ENCODE data around the gene COL5A3.
"Not testable (repeated sequence)": the region's sequence is repeated elsewhere in the genome, so short reads cannot be mapped to it uniquely, and the experiment has no call there.

Gene COL5A3

DNA sequence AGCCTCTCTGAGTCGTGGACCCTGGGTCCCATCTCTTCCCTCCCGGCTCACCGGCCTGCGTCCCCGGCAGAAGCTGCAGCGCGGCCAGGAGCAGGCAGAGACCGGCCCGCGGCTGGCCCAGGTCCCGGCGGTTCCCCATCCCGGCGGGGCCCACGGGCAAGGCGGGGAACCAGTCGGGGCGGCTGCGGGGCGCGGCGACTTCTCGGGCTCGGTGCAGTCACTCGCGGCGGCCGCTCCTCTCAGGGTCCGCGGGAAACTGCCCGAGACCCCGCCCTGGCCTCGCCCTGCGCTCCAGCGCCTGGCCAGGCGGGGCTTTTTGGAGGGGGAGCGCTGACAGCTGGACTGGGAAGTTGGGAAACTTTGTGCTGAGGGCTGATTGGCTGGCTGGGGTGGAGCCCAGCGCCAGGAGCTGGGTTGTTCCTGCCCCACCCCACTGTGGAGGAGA is at the start of gene COL5A3:
Gene COL5A3, minus strand, starts transcription at position 258 of the 445 bp plus-strand sequence. Its CDS starts 119 bp downstream, at position 139.
- no peak for DNase-seq

- no peak for DNase-seq
Measured at GRCh38 chr19:10052602-10053360, 42.5 kb upstream of the COL5A3 start.

DNA sequence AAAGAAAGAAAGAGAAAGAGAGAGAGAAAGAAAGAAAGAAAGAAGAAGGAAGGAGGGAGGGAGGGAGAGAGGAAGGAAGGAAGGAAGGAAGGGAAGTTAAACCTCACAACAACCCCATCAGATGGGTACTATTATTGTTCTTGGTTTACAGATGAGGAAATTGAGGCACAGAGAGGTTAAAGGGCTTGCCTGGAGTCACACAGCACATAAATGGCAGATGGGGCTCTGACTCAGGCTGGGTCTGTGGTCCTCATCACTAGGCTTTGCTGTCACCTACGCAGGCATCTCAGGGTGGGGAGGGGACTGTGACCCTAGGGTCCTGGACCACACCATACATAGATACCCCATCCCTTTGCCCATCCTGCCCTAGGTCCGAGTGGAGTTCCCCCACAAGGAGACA is 39.3 kb upstream of the COL5A3 start:
- DNase-seq: no peak

- DNase-seq: no peak
Measured at GRCh38 chr19:10045371-10045770, 35.1 kb upstream of the COL5A3 start.

GRCh38 chr19:10044390-10044789 is 34.1 kb upstream of the COL5A3 start:
- no peak for DNase-seq

DNA sequence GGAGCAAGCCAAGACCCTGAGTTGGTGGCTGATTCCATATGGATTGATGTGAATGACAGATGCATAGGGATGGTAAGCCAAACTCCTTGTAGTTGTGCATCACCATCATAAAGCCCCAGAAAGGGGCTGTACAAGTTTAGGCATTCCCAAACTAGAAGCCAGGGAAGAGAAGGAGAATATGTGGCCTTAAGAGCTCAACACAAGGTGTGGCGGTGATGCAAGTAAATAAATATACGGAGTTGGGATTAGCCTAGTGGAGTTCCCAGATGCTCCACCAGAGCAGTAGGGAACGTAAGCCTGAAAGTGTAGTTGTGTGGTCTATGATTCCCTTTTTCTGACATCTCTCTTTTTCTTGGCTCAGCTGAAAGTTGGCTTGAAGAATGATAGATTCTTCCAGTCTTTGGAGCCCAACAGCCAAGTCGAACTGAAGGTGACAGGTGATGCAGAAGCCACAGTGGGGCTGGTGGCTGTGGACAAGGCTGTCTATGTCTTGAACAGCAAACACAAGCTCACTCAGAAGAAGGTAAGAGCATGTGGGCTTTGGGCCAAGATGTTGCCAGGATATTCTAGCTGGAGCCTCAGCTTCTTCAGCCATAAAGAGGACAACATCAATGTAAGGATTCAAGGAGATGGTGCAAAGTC is 33.1 kb upstream of the COL5A3 start:
- no peak for DNase-seq

DNA sequence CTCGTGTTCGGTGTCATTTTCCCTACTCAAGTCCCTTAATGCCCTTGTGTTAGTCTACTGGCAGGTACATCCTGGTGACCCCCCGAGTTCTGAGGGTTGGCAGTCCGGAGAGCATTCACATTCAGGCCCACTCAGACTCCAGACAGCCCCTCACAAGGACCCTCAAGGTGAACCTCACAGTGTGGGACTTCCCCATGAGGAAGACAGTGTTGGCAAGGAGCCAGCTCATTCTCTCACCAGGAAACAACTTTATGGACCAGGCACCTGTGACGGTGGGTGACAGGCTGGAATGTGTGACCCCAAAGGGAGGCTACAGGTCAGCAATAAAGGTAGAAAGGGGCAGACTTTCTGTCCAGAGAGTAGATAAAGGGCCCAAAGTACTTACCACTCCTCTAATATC is 27.5 kb upstream of the COL5A3 start:
- no peak for DNase-seq

GRCh38 chr19:10037367-10037766 is 27.1 kb upstream of the COL5A3 start:
- DNase-seq: no peak

- DNase-seq: no peak
Measured at GRCh38 chr19:10036601-10037071, 26.3 kb upstream of the COL5A3 start.

DNA sequence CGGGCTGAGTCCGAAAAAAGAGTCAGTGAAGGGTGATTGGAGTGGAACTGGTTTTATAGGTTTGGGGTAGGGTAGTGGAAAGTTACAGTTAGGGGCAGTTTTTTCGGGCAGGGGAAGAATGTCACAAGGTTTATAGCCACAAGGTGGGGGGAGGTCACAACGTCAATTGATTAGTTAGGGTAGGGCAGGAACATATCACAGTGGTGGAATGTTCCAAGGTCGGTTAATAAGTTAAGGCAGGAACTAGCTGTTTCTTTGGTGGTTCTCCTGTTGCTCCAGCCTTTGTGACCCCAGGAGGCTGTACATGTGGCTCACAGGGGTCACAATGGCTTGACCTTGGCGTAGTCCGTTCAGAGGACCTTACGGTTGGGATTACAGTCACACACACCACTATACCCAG is 23.3 kb upstream of the COL5A3 start:
- DNase-seq: no peak

DNA sequence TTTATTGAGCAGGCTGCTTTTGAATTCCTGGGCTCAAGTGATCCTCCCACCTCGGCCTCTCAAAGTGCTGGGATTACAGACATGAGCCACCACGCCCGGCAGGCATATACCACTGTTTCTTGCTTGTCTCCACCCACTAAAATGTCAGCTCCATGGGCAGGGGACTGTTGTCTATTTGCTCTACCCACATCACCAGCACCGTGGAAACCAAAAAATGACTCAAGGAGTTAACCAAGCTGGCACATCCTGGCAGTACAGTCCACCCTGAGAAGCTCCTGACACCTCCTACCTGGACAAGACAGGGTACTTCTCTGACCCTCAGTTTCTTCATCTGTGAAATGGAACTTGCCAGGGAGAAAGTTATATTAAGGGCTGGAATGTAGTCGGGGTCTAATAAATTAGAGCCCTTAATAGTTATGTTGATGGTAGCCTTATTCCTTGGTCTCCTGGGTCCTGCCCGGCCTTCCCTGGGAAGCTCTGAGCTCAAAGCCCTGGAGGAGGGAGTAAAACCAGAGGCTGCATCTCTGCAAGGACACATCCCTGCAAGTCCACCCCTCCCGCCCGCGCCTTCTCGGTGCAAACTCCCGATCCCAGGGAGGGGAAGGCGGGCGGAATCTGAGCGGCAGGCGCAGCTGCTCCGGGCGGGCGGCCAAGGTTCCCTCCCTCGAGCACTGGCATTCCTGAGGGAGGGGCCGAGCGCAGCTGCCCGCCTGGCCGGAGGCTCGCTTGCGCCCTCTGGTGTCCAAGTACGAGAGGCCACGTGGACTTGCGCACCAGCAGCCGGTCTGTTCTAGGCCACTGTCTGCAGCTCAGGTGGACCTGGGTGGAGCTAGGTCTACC is 17.1 kb upstream of the COL5A3 start:
- DNase-seq: peak; percentile 71

DNA sequence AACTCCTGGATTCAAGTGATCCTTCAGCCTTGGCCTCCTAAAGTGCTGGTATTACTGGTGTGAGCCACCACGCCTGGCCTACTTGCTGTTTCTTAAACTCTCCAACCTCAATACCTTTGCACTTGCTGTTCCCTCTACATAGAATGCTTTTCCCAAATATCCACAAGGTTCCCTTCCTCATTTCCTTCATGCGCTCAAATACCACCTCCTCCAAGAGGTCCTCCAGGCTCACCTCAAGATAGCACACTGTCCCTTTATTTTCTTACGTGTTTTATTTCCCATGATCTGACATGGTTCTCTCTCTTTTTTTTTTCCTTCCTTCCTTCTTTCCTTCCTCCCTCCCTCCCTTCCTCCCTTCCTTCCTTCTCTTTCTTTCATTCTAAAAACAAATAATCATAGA is 16.4 kb upstream of the COL5A3 start:
- no peak for DNase-seq

GRCh38 chr19:10023096-10023495 is 12.8 kb upstream of the COL5A3 start:
- not testable (repeated sequence) for DNase-seq

DNA sequence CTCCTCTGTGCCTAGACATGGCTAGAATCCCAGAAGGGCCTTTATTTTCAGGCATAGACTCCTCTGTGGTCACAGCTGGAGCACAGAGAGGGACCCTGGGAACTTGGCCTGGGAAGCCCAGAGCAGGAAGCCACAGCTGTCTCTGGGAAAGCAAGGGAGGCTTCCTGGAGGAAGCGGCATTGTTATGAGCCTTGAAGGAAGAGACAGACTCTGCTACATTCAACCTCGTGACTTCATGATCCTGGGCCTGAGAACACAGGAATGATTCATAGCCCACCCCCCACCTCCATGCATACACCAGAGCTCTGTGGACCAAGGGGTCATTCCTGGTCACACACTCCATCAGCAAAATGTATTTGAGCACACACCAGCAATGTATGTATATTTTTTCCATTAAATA is 11.6 kb upstream of the COL5A3 start:
- no peak for DNase-seq

GRCh38 chr19:10021446-10021845 is 11.1 kb upstream of the COL5A3 start:
- DNase-seq: no peak

- DNase-seq: no peak
Measured at GRCh38 chr19:10020851-10021250, 10.5 kb upstream of the COL5A3 start.

GRCh38 chr19:10019246-10019645 is 8.9 kb upstream of the COL5A3 start:
- DNase-seq: no peak

- DNase-seq: no peak
Measured at GRCh38 chr19:10018786-10019185, 8.5 kb upstream of the COL5A3 start.

DNA sequence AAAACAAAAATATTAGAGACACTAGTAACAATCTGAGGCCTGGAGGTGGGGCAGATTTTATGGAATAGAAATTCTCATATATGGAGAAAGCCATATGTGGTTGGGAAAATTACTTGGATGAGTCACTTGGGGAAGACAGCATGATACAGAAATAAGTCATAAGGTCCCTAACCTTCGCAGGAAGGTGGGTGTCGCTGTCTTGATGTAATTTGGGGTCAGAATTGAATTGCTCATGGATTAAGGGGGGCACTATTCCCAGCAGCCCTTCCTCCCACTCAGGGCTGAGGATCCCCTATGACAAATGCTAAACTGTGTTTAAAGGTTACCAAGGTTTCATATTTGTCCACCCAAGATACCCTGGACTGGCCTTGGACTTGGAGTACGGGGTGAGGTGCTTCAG is 8.0 kb upstream of the COL5A3 start:
- DNase-seq: no peak

DNA sequence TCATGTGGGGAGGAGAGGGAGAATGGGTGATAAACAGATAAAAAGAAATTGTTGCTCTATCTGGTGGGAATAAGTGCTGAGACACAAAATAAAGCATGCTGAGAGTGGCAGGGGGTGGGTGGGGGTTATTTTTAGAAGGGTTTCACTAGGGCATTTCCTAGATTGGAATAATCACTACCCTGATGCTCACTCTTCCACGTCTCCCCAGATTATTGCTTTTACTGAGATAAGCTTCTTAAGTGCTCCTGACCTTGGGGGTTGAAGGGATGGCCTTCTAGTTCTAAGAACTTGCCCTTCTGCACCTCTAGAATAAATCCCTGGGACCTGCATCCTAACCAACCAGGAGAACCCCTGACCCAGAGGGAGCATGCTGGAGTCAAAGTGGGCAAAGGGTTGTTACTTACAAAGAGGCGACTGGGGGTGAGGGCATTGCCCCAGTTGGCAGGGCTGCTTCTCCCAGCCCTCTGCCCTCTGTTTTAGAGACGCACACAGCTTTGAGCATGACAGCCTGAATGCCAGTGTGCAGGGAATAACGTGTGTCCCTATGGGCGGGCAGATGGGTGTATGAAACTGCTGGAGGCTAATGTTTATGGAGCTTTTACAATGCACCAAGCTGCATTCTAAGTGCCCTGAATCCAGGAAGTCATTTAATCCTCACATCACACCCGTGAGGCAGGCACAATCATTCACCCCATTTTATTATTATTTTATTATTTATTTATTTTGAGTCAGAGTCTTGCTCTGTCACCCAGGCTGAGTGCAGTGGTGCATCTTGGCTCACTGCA is 3.7 kb upstream of the COL5A3 start:
- DNase-seq: no peak

GRCh38 chr19:10013316-10013715 is 3.0 kb upstream of the COL5A3 start, which contains the start of gene RDH8:
RDH8 (plus strand) TSS chr19:10013483; CDS start chr19:10013498, 15 bp downstream.
- DNase-seq: no peak

GRCh38 chr19:10011974-10012373 is 1.7 kb upstream of the COL5A3 start:
- no peak for DNase-seq

DNA sequence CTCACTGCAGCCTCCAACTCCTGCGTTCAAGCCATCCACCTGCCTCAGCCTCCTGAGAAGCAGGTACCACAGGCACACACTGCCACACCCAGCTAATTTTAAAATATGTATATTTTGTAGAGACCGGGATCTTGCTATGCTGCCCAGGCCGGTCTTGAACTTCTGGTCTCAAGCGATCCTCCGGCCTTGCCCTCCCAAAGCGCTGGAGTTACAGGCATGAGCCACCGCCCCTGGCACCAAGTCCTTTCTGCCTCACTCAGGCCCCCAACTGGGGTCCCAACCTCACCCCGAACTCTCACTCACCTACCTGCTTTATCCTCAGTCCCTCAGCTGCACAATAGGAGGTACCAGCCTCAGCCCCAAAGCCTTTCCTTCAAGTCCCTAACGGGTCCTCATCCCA is 635 bp upstream of the COL5A3 start:
- DNase-seq: no peak

Measured in CD4-positive, alpha-beta T cell treated with Interferon gamma for 1 hour (primary cell).